Measurements from ENCODE around the gene SPTBN1.

SPTBN1 gene

GRCh38 chr2:54557601-54558187 lies 101.6 kb downstream of the SPTBN1 start:
- peak; percentile 73 to 76 for DNase-seq

DNA sequence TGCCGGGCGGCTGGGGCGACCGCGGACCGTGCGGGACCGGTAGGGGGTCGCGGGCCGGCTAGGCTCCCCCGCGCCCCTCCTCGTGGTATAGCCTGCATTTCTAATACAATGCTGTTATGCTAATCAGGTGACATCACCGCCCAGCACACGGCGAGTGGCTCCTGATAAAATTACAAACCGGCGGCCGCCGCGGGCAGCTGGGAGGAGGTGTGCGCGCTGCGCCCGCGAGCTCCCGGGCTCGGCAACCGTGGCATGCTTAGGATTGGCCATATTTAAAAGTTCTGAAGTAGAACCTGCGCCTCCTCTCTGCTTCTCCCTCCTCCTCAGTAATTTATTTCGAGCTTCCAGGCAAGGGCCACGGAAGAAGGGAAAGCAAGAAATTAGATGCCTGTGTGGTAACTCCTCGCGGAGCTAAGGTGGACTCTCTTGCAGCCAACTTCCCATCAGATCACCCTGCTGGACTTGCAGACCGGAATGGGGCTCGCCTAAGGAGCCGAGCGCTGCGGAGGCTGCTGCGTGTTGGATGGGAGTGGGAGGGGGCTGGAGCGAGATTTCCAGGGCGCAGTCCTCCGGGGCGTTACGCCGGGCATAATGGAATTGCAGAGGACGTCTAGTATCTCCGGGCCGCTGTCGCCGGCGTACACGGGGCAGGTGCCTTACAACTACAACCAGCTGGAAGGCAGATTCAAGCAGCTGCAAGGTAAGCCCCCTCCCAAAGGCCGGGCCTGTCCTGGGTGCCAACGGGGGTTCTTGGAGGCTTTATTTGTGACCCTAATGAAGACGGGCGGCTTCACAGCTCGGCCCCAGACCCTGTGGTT lies 102.3 kb downstream of the SPTBN1 start:
- peak; percentile 60 to 69 for DNase-seq

DNA sequence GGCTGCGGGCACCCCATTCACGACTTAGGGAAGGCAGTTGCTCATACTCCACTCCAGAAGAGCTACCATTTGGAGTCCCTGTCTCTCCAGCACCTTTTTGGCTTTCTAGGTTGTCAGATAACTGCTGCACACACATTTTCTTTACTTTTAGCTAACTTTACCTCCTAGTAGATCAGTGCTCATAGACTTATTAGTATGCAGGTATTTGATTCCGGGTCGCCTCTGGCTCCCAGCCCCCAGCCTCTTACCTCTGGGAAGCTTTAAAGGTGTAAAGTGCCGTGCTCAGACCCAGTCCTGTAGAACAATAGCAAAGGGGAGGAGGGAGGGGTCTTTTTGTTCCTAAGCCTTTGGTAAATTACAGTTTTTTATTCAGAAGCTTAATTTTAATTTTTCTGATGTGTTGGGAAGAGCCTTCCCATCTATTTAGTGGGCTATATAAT lies 102.9 kb downstream of the SPTBN1 start:
- no peak for DNase-seq

- no peak for DNase-seq
Measured at GRCh38 chr2:54559593-54560145, 103.5 kb downstream of the SPTBN1 start.

DNA sequence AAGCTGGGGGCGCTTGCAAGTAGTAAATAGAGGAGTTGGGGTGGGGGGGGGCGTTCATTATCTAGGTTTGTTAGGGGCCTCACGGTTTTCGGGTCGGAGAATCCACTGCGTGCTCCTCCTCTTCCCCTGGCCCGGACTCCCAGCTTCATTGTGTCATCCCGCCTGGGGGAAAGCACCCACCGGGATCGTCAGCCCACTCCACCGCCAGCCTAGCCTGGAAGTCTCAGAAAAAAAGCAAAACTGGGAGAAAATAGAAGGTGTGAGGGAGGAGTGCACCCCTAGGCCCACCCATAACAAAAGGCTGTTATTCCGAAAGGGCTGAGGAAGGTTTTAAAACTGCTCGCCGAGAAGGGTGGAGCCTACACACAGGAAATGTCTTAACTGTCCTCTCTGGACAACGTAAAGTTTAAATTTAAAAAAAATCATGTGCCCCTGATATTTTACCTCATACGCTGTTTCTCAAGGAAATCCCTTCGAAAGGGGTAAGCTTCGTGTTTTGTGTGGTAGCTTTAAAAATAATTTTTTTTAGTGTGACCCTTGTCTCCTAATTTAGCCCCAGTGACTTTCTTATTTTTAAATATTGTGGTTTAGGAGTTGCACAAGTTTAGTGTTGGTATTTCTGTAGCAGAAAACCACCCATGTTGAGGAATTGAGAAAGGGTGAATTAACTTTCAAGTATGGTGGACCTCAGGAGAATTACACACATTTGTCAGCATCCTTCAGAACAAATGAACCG lies 104.2 kb downstream of the SPTBN1 start:
- DNase-seq = no peak

DNA sequence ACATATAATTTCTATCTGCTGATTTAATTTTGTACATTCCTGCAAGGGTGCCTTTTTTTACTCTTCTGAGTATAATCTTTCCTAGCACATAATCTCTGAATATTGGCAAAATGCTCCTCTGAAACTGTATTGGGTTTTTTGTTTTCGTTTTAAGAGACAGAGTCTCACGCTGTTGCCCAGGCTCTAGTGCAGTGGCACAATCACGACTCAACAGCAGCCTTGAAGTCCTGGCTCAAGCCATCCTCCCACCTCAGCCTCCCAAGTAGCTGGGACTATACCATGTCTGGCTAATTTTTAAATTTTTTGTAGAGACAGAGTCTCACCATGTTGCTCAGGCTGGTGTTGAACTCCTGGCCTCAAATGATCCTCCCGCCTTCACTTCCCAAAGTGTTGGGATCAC lies 104.9 kb downstream of the SPTBN1 start:
- DNase-seq = no peak

- DNase-seq = no peak
Measured at GRCh38 chr2:54564439-54564838, 108.3 kb downstream of the SPTBN1 start.

- no peak for DNase-seq
Measured at GRCh38 chr2:54565551-54565950, 109.4 kb downstream of the SPTBN1 start.

GRCh38 chr2:54566896-54567295 lies 110.8 kb downstream of the SPTBN1 start:
- no peak for DNase-seq

DNA sequence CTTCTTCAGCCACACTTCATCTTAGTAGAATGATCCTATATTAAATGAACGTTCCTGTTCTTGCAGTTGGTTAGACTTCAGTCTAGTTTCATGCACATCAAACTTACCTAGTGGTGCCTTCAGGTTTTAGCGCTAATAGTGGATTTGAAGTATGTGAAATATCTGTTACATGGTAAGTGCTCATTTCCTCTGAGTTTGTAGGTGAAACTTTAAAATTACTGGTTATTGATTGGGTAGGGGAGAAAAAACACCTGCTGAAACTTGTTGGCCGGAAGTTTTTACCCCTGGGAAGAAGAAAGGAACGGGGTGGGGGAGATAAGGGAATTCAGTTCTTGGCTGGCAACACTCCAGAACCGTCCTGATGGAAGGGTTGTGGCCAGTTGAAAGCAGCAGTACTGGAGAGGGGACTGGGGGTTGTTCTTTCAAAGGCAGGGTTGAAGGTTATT lies 112.8 kb downstream of the SPTBN1 start:
- no peak for DNase-seq

DNA sequence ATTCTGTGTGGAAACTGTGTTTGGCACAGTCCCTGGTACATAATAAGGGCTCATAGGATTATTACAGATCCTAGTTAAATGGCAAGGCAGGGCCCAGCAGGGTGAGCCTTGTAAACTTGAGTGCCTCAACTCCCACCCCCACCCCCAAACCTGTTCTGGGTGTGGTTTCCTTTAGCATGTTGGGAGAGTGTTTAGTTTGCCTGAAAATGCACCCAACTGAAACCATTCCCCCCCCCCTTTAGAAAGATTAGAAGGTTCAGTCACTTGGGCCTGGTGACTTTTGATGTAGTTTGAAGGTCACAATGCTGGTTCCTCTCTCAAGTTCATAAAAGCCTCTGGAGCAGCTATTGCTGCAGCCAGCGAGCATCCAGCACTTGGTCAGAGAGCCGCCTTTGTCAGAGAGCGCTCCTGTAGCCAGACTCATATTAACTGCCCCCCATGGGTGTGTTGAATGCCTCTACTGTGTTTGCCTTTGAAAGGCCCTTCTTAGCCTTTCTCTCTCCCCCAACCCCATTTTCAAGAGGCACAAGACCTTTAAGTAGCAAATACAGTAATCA lies 113.7 kb downstream of the SPTBN1 start:
- no peak for DNase-seq

GRCh38 chr2:54570321-54570855 lies 114.3 kb downstream of the SPTBN1 start:
- DNase-seq = no peak

DNA sequence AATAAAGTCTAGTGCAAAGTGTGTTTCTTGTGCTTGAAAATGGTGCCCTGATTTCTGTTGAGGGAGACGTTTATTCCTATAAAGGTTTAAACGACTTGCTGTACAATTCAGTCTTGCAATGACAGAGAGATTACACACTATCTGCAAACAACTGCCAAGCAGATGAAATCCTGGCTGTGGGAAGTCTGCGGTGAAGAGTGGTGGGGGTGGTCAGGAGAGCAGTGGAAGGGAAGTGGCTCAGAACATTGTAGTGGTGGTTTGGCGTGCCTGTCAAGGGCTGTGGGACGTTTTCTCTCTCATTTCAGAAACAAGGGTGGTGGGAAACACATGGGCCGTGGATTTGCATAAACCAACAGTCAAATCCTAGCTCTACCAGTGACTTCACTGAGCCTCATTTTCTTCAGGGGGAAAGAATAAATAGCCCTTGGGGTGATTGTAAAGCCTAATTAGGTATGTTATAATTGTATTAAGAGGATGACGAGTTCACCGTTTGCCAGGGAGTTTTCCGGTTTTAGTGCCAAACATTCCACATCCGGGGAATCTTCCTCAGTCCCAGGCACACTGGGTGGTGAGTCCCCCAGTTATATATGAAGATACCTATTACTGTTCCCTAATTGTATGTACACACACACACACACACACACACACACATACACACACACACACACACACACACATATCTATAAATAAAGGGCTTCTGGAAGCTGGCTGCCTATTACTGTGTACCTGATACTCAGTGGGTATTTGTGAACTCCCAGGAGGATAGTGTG lies 115.0 kb downstream of the SPTBN1 start:
- DNase-seq = peak; percentile 31 to 44

DNA sequence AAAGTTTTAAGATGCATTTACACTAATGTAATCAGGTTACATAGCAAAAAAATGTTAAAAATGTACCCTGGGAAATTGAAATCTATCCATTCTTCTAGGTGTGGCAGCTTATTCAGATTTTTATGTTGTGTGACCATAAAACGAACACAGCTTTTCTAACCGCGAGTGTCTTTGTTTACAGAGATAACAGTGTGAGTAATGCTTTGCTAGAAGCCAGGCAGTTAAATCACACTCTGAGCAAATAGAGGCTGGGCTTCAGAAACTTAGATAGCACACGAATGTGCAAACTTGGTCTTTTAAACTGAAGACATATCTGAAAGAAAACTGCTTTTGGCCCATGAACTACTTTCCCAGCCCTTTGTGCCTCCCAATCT lies 116.1 kb downstream of the SPTBN1 start:
- DNase-seq = no peak

DNA sequence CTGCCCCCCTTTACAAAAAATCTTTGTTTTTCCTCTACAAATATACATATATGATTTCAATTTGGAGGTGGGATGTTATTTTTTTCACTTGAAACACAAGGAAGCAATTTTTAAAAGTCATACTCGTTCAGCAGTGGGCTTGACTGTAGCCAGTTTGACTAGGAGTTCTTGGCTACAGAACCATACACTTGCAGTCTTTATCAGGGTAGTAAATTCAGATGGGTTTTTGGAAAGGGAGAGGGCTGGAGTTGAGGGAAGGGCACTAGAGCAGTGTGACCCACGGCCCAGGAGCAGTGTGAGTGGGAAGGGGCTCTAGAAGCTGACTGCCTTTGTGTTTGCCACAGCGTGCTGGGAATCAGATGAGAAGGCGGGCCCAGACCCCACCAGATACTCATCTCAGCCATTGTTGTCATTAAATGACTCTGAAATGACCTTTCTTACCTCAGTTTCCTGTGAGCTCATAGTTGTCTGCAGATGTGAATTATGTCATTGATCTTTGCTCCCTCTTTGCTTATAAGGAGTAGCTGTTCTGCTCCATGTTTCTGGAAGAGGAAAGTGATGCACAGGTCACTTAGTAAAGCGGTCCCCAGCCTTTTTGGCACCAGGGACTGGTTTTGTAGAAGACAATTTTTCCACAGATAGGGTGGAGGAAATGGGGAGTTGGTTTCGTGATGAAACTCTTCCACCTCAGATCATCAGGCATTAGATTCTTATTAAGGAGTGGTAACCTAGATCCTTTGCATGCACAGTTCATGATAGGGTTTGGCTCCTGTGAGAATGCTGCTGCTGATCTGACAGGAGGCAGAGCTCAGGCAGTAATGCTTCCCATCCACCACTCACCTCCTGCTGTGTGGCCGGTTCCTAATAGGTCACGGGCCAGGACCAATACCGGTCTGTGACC lies 116.8 kb downstream of the SPTBN1 start:
- peak; percentile 42 to 43 for DNase-seq

- no peak for DNase-seq
Measured at GRCh38 chr2:54573537-54573919, 117.4 kb downstream of the SPTBN1 start.

- peak; percentile 58 to 62 for DNase-seq
Measured at GRCh38 chr2:54574107-54574859, 118.2 kb downstream of the SPTBN1 start.

GRCh38 chr2:54574860-54575247 lies 118.7 kb downstream of the SPTBN1 start:
- no peak for DNase-seq

- peak in 1 of 2 donors; percentile 37 for DNase-seq
Measured at GRCh38 chr2:54575379-54575888, 119.3 kb downstream of the SPTBN1 start.

GRCh38 chr2:54577035-54577434 lies 120.9 kb downstream of the SPTBN1 start:
- no peak for DNase-seq
